ENCODE data around the gene CYP24A1. TPM values are rescaled to one million over a fixed set of nuclear protein-coding genes. Genes with fewer than 3 reads are reported as not detected.
A peak's percentile ranks its signal among the peaks of the same experiment; 100 is the strongest.

CYP24A1 gene
- polyA plus RNA-seq, 4 donors = 0.03 to 0.07 TPM; not detected in 2

DNA sequence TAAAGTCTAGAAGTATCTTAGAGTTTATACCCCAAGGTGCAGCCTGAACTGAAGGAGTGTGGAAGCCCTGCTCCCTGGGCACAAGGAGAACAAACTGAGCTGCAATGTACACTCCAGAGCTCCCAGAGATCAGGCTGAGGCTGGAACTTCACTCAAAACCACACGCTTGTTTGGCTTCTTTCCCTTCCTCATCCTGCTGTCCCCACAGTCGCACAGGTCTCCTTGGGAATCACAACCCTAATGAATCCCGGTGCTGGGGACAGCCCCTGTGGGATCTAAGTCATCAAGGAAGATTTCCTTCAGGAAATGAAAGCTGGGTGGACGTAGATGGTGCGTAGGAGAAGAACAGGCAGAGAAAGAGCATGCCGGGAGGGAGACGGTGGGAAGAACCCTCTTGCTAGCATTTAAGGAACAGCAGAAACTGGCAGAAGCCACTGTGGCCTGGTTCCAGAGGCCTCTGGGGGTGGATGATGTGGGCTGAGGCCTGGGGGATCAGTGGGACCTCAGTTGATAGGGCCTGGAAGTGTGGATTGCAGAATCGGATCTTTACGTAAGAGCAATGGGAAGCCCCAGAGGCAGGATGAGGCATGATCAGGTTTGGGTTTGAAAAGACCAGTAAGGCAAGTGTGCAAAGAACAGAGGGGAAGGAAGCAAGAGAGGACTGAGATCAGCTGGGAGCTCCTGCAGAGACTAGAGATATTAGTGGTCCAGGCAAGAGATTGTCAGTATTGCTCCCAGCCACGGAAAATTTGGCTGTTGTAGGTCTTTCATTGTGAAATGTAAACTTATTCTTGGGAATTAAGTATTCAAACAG lies 21.4 kb downstream of the CYP24A1 start:
- WGBS, 3 donors = 80 to 87% (median 81%) methylated on average over 10 of the region's 10 CpGs
- Histone ChIP-seq H3K4me3 (ENCODE audit: low read depth in 1 of 3, low read length in 3 of 3) (no peak overlapping the region), H3K27me3 (ENCODE audit: control insufficient read depth in 3 of 3, insufficient read depth in 3 of 3, low read length in 3 of 3) (no peaks in the 10 kb centered on the region), H3K9me3 (ENCODE audit: control insufficient read depth in 2 of 2, insufficient read depth in 1 of 2, low read depth in 1 of 2, low read length in 1 of 2) (no peaks in the 10 kb centered on the region), H3K36me3 (ENCODE audit: control insufficient read depth in 3 of 3, insufficient read depth in 2 of 3, low read depth in 1 of 3, low read length in 3 of 3) (no peaks in the 10 kb centered on the region), H3K4me1 (ENCODE audit: control insufficient read depth in 3 of 3, insufficient read depth in 2 of 3, low read depth in 1 of 3, low read length in 2 of 3) (peaks cover 0 to 5% (median 2%) of the 10 kb centered on the region in 3 donors), H3K27ac (ENCODE audit: low read depth in 1 of 3, low read length in 2 of 3) (no peak overlapping the region)
- no peak for FAIRE-seq
- no peak for DNase-seq

DNA sequence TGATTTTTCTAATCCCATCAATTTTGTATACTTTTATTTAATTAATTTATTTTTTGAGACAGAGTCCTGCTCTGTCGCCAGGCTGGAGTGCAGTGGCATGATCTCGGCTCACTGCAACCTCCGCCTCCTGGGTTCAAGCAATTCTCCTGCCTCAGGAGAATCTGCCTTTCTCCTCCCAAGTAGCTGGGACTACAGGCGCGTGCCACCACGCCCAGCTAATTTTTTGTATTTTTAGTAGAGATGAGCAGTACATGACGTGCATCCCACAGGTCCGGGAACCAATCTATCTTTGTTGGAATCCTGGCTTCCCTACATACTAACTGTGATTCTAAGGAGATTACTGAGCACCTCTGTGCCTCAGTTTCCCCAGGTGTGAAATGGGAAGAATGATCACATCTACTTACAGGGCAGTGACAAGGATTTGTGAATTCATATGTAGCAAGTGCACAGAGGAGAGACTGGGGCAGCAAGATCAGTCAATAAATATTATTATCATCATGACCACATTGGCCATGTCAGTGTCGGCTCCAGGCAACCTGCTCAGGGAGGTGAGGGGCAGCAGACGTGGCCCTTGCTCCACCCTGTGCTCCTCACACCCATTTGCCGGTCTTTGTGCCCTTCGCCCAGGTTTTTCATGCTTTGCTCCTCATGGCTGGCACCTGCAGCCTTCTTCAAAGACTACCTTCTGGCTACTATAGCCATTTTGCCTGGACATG lies 22.1 kb downstream of the CYP24A1 start:
- no peaks in the 10 kb centered on the region for H3K36me3 ChIP-seq (ENCODE audit: control insufficient read depth in 3 of 3, insufficient read depth in 2 of 3, low read depth in 1 of 3, low read length in 3 of 3)

DNA sequence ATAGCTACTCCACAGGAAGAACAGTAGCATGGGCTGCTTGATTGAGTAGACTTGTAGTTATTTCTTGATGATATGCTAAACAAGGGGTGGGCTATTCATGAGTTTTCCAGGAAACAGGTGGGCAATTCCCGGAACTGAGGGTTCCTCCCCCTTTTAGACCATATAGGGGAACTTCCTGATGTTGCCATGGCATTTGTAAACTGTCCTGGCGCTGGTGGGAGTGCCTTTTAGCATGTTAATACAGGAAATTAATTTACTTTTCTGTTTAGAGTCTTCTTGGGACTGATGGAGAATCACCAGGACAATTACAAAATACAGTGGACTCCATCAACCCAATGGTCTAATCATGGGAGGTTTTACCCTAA lies 22.7 kb downstream of the CYP24A1 start:
- WGBS, 3 donors = 31 to 67% (median 55%) methylated on average over 2 of the region's 2 CpGs
- H3K9me3 ChIP-seq (ENCODE audit: control insufficient read depth in 2 of 2, insufficient read depth in 1 of 2, low read depth in 1 of 2, low read length in 1 of 2) = no peaks in the 10 kb centered on the region

More for the DNA sequence above, 22.1 kb downstream of the CYP24A1 start:
- no peak overlapping the region for H3K27ac ChIP-seq (ENCODE audit: low read depth in 1 of 3, low read length in 2 of 3)
- FAIRE-seq (no peak), DNase-seq (no peak)
- no peaks in the 10 kb centered on the region for H3K9me3 ChIP-seq (ENCODE audit: control insufficient read depth in 2 of 2, insufficient read depth in 1 of 2, low read depth in 1 of 2, low read length in 1 of 2)
- no peak overlapping the region for H3K4me3 ChIP-seq (ENCODE audit: low read depth in 1 of 3, low read length in 3 of 3)
- H3K4me1 ChIP-seq (ENCODE audit: control insufficient read depth in 3 of 3, insufficient read depth in 2 of 3, low read depth in 1 of 3, low read length in 2 of 3) = peaks cover 0 to 5% (median 3%) of the 10 kb centered on the region in 3 donors
- WGBS, 3 donors = 87 to 93% (median 87%) methylated on average over 12 of the region's 12 CpGs
- H3K27me3 ChIP-seq (ENCODE audit: control insufficient read depth in 3 of 3, insufficient read depth in 3 of 3, low read length in 3 of 3) = no peaks in the 10 kb centered on the region

DNA sequence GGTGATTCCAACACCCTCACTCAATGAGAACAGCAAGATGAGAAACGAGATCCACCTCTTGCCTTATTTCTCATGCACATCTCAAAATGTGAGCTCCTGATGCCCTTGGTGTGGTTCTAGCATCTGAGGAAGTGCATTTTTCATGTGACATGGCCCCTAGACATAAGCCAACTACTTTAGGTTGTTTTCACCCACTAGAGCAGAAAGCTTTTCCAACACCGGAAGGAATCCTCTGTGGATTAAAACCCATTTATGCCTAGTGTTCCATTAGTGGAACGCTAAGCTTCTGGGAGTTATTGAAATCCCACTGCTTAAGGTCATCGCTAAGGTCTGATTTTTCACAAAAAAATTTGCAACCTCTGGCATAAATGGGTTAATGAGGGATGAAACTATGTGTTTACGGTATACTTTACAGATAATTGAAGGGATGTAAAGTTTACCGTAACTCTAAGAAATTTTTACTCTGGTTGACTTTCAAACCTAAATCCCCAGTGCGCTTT lies 24.0 kb downstream of the CYP24A1 start:
- H3K27me3 ChIP-seq (ENCODE audit: control insufficient read depth in 3 of 3, insufficient read depth in 3 of 3, low read length in 3 of 3) = no peaks in the 10 kb centered on the region
- H3K4me1 ChIP-seq (ENCODE audit: control insufficient read depth in 3 of 3, insufficient read depth in 2 of 3, low read depth in 1 of 3, low read length in 2 of 3) = peaks cover 0 to 5% (median 3%) of the 10 kb centered on the region in 3 donors
- DNase-seq = no peak
- WGBS, 3 donors = 85 to 91% (median 89%) methylated on average over 7 of the region's 7 CpGs
- H3K4me3 ChIP-seq (ENCODE audit: low read depth in 1 of 3, low read length in 3 of 3) = no peak overlapping the region
- no peaks in the 10 kb centered on the region for H3K36me3 ChIP-seq (ENCODE audit: control insufficient read depth in 3 of 3, insufficient read depth in 2 of 3, low read depth in 1 of 3, low read length in 3 of 3)
- H3K9me3 ChIP-seq (ENCODE audit: control insufficient read depth in 2 of 2, insufficient read depth in 1 of 2, low read depth in 1 of 2, low read length in 1 of 2) = no peaks in the 10 kb centered on the region
- H3K27ac ChIP-seq (ENCODE audit: low read depth in 1 of 3, low read length in 2 of 3) = no peak overlapping the region
- FAIRE-seq = no peak

More for the DNA sequence above, 22.7 kb downstream of the CYP24A1 start:
- FAIRE-seq = no peak
- Histone ChIP-seq H3K27ac (ENCODE audit: low read depth in 1 of 3, low read length in 2 of 3) (no peak overlapping the region), H3K4me3 (ENCODE audit: low read depth in 1 of 3, low read length in 3 of 3) (no peak overlapping the region), H3K4me1 (ENCODE audit: control insufficient read depth in 3 of 3, insufficient read depth in 2 of 3, low read depth in 1 of 3, low read length in 2 of 3) (peaks cover 0 to 5% (median 3%) of the 10 kb centered on the region in 3 donors), H3K36me3 (ENCODE audit: control insufficient read depth in 3 of 3, insufficient read depth in 2 of 3, low read depth in 1 of 3, low read length in 3 of 3) (no peaks in the 10 kb centered on the region), H3K27me3 (ENCODE audit: control insufficient read depth in 3 of 3, insufficient read depth in 3 of 3, low read length in 3 of 3) (no peaks in the 10 kb centered on the region)
- no peak for DNase-seq

DNA sequence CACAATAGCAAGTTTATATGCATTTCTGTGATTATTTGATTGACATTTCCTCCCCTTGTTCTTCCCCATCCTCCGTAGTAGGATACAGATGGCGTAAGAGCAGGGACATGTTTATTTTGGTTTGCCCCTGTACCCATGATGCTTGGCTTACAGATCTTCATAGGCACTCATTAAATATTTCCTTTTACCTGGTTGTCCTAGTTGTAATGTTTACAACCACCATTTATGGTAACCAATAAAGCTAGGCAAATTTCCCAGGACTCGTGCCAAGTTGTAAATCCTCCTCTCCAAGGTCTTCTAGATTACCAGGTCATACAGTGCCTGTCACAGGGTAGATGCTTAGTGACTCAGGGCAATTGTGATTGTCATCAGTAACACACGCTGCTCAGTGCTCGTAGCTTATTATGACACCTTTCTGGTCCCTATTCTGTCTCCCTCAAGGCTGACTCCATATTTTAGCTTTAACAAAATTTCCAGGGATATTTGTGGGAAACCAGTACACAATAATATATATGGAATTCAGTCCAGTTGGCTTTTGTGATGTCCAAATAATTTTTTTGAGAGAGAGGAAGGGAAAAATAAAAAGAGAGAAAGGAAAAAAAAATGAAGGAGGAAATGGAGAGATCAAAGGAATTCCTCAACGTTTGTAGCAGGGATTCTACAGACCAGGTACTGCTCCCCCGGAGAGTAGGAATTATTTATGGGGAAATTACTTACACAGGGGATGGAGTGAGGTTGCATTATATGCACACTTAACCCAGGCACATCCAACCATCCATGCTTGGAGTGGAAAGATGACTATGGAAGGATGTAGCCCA lies 24.6 kb downstream of the CYP24A1 start:
- FAIRE-seq (no peak), DNase-seq (peak; percentile 92 to 98)
- Histone ChIP-seq H3K36me3 (ENCODE audit: control insufficient read depth in 3 of 3, insufficient read depth in 2 of 3, low read depth in 1 of 3, low read length in 3 of 3) (no peaks in the 10 kb centered on the region), H3K9me3 (ENCODE audit: control insufficient read depth in 2 of 2, insufficient read depth in 1 of 2, low read depth in 1 of 2, low read length in 1 of 2) (no peaks in the 10 kb centered on the region), H3K4me3 (ENCODE audit: low read depth in 1 of 3, low read length in 3 of 3) (no peak overlapping the region), H3K4me1 (ENCODE audit: control insufficient read depth in 3 of 3, insufficient read depth in 2 of 3, low read depth in 1 of 3, low read length in 2 of 3) (peaks cover 0 to 5% (median 3%) of the 10 kb centered on the region in 3 donors), H3K27me3 (ENCODE audit: control insufficient read depth in 3 of 3, insufficient read depth in 3 of 3, low read length in 3 of 3) (no peaks in the 10 kb centered on the region), H3K27ac (ENCODE audit: low read depth in 1 of 3, low read length in 2 of 3) (peak overlapping the region in 1 of 3 donors; percentile 16)
- WGBS, 3 donors = 11 to 36% (median 24%) methylated on average over 7 of the region's 7 CpGs

DNA sequence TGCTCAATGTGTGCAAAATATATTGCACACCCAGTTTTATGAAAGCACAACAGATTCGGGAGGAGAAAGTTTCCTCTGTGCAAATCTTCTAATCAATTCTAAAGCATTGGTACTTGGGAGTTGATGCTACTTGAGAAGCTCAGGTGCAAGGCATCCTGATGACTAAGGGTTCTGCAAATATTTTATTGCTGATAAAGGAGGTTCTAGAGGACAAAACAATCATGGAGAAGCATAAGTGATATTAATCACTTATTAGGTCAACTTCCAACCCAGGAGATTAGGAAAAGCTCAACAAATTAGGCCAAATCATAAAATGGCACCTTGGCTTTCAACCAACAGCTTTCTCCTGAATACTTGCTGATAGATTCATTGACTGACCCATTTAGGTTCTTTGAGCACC lies 27.1 kb downstream of the CYP24A1 start:
- Histone ChIP-seq H3K4me1 (ENCODE audit: control insufficient read depth in 3 of 3, insufficient read depth in 2 of 3, low read depth in 1 of 3, low read length in 2 of 3) (peaks cover 0 to 5% (median 3%) of the 10 kb centered on the region in 3 donors), H3K9me3 (ENCODE audit: control insufficient read depth in 2 of 2, insufficient read depth in 1 of 2, low read depth in 1 of 2, low read length in 1 of 2) (peaks cover 0 to 3% of the 10 kb centered on the region in 2 donors), H3K27ac (ENCODE audit: low read depth in 1 of 3, low read length in 2 of 3) (no peak overlapping the region), H3K36me3 (ENCODE audit: control insufficient read depth in 3 of 3, insufficient read depth in 2 of 3, low read depth in 1 of 3, low read length in 3 of 3) (no peaks in the 10 kb centered on the region), H3K4me3 (ENCODE audit: low read depth in 1 of 3, low read length in 3 of 3) (no peak overlapping the region), H3K27me3 (ENCODE audit: control insufficient read depth in 3 of 3, insufficient read depth in 3 of 3, low read length in 3 of 3) (peaks cover 0 to 3% (median 0%) of the 10 kb centered on the region in 3 donors)
- WGBS, 3 donors = 14 to 54% (median 36%) methylated on average over 1 of the region's 1 CpG
- peak in 1 of 2 donors; percentile 73 for DNase-seq
- FAIRE-seq = no peak

DNA sequence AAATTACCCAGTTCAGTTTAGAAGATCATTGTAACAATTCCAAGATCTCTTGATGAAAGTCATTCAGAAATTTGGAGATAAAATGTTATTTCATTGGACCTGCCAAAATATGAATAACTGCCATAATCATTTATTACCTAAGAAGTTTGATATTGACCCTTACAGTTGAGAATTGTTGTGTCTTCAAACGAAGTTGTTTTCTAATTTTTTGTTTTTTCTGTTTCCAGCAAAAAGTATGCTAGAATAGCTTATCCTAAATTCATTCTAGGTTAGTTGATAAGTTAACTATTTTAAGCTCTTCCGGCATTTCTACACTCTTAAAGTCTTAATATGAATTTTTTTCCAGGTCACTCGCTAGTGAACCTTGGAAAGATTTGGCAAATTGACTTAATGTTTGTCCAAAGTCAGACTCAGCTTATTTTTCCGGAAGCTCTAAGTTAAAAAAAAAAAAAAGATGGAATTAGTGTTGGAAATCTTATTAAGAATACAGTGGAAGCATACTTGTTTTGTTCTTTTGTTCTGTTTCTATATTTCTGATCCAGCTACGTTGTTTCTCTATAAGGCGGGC lies 28.9 kb downstream of the CYP24A1 start:
- DNase-seq = no peak
- H3K4me1 ChIP-seq (ENCODE audit: control insufficient read depth in 3 of 3, insufficient read depth in 2 of 3, low read depth in 1 of 3, low read length in 2 of 3) = peaks cover 0 to 5% (median 3%) of the 10 kb centered on the region in 3 donors
- H3K36me3 ChIP-seq (ENCODE audit: control insufficient read depth in 3 of 3, insufficient read depth in 2 of 3, low read depth in 1 of 3, low read length in 3 of 3) = no peaks in the 10 kb centered on the region
- H3K27me3 ChIP-seq (ENCODE audit: control insufficient read depth in 3 of 3, insufficient read depth in 3 of 3, low read length in 3 of 3) = peaks cover 0 to 5% (median 0%) of the 10 kb centered on the region in 3 donors
- no peak overlapping the region for H3K4me3 ChIP-seq (ENCODE audit: low read depth in 1 of 3, low read length in 3 of 3)
- 82 to 86% (median 84%) methylated on average over 6 of the region's 6 CpGs for WGBS, 3 donors
- peaks cover 0 to 6% of the 10 kb centered on the region in 2 donors for H3K9me3 ChIP-seq (ENCODE audit: control insufficient read depth in 2 of 2, insufficient read depth in 1 of 2, low read depth in 1 of 2, low read length in 1 of 2)
- FAIRE-seq = no peak
- H3K27ac ChIP-seq (ENCODE audit: low read depth in 1 of 3, low read length in 2 of 3) = no peak overlapping the region
